HCT116 (cell line): ENCODE results near the gene CEP55. TPM values are rescaled to one million over a fixed set of nuclear protein-coding genes. Genes with fewer than 3 reads are reported as not detected.

Source experiments
- ATAC-seq: fragments of 200-7000 bp; cut with Tn5 transposase; 2 replicates; pipeline ENCODE4 v1.9.1; 2020; ENCODE audit warnings: mild to moderate bottlenecking, moderate library complexity
- BruUV-seq: library from RNA; stranded (reverse); fragments of 400-500 nt; replicated peaks from 2 replicates; lab custom pipeline; 2021; lab: Mats Ljungman, UMichigan
- CTCF ChIA-PET: fragments of 300-600 bp; sonication (Branson Sonifier 250); formaldehyde crosslinking; loops from one replicate; lab custom pipeline; 2021; ENCODE audit warnings: antibody characterized with exemption; lab: Charles Lee
- POLR2A ChIA-PET: fragments of 300-600, 350-600 bp; sonication (Branson Sonifier 250); formaldehyde crosslinking; loops from one replicate; lab custom pipeline; 2021; ENCODE audit warnings: antibody characterized with exemption; lab: Charles Lee
- RAD21 ChIA-PET, 2 experiments: fragments of 300-600 bp; sonication (Branson Sonifier 250); formaldehyde crosslinking; loops; one replicate each; lab custom pipeline; 2023; ENCODE audit warnings: low total read pairs in 2 of 2; ENCODE audit not compliant: uncharacterized antibody in 2 of 2, unreplicated experiment in 2 of 2, low non-redundant PET in 1 of 2; lab: Charles Lee
- DNase-seq: peaks from one replicate; pipeline ENCODE4 v3.0.0-alpha.2; 2010; ENCODE audit warnings: low read depth, low spot score
- H2AFZ ChIP-seq: fragments of 200-600 bp; shearing (Covaris generic), sonication (generic); 2 replicates; pipeline ENCODE4 v1.6.1; 2017; ENCODE audit warnings: low read depth, mixed run types, mixed read lengths, antibody characterized with exemption, low read length; ENCODE audit not compliant: poor library complexity, severe bottlenecking
- H3K27ac ChIP-seq: 2 replicates; pipeline ENCODE4 v1.5.1; 2012; ENCODE audit warnings: low read depth, low read length
- H3K27me3 ChIP-seq: fragments of 200-600 bp; sonication (generic); 2 replicates; pipeline ENCODE4 v1.6.1; 2016; ENCODE audit warnings: mixed run types, low read length, mixed read lengths; ENCODE audit not compliant: insufficient read depth
- H3K36me3 ChIP-seq, 2 experiments: fragments of 200-500 bp in 1 of 2; fragments of 200-600 bp in 1 of 2; sonication (Bioruptor generic) in 1 of 2; sonication (generic) in 1 of 2; 2 replicates each; pipeline versions ENCODE4 v1.5.1 to v1.6.1; 2014 to 2016; ENCODE audit warnings: low read length in 2 of 2, inconsistent platforms in 1 of 2, mixed read lengths in 1 of 2, mixed run types in 1 of 2; ENCODE audit not compliant: insufficient read depth in 2 of 2, control insufficient read depth in 1 of 2
- H3K4me1 ChIP-seq, 2 experiments: fragments of 200-600 bp in 1 of 2; sonication (generic) in 1 of 2; 2 replicates each; pipeline versions ENCODE4 v1.5.1 to v1.6.1; 2012 to 2017; ENCODE audit warnings: low read length in 2 of 2, inconsistent platforms in 1 of 2, mild to moderate bottlenecking in 1 of 2, mixed read lengths in 1 of 2, mixed run types in 1 of 2, moderate library complexity in 1 of 2; ENCODE audit not compliant: insufficient read depth in 2 of 2, control insufficient read depth in 1 of 2
- H3K4me2 ChIP-seq: fragments of 200-600 bp; sonication (generic); 2 replicates; pipeline ENCODE4 v1.6.1; 2017; ENCODE audit warnings: mixed run types, low read length, mixed read lengths
- H3K4me3 ChIP-seq, 2 experiments: fragments of 200-600 bp in 1 of 2; sonication (generic) in 1 of 2; replicated peaks in 1 of 2; 2 replicates each; pipeline ENCODE4 v1.5.1; 2011 to 2016; ENCODE audit warnings: low read length in 2 of 2, control low read depth in 1 of 2, low read depth in 1 of 2, mild to moderate bottlenecking in 1 of 2, mixed read lengths in 1 of 2, mixed run types in 1 of 2
- H3K79me2 ChIP-seq: fragments of 200-600 bp; sonication (generic); 2 replicates; pipeline ENCODE4 v1.6.1; 2017; ENCODE audit warnings: mild to moderate bottlenecking, mixed run types, low read length, moderate library complexity, mixed read lengths; ENCODE audit not compliant: insufficient read depth
- H3K9ac ChIP-seq: fragments of 200-600 bp; sonication (generic); 2 replicates; pipeline ENCODE4 v1.6.1; 2016; ENCODE audit warnings: low read length, mixed read lengths
- H3K9me2 ChIP-seq: fragments of 200-600 bp; sonication (generic), shearing (Covaris generic); 2 replicates; pipeline ENCODE4 v1.6.1; 2017; ENCODE audit warnings: mixed run types, mild to moderate bottlenecking, moderate library complexity; ENCODE audit not compliant: insufficient read depth
- H3K9me3 ChIP-seq, 2 experiments: fragments of 200-500 bp in 1 of 2; fragments of 200-600 bp in 1 of 2; sonication (Bioruptor generic) in 1 of 2; sonication (generic) in 1 of 2; 2 replicates each; pipeline ENCODE4 v1.6.1; 2014 to 2017; ENCODE audit warnings: low read length in 2 of 2, mixed read lengths in 2 of 2, inconsistent platforms in 1 of 2, low read depth in 1 of 2, mild to moderate bottlenecking in 1 of 2, mixed run types in 1 of 2, moderate library complexity in 1 of 2; ENCODE audit not compliant: control insufficient read depth in 1 of 2, insufficient read depth in 1 of 2
- H4K20me1 ChIP-seq: fragments of 200-600 bp; sonication (generic), shearing (Covaris generic); 2 replicates; pipeline ENCODE4 v1.6.1; 2017; ENCODE audit warnings: mixed run types, mild to moderate bottlenecking, moderate library complexity; ENCODE audit not compliant: insufficient read depth
- EGR1 ChIP-seq: IDR thresholded peaks from 2 replicates; pipeline ENCODE4 v1.6.1; 2012; ENCODE audit warnings: low read depth
- ELF1 ChIP-seq: IDR thresholded peaks from 2 replicates; pipeline ENCODE4 v1.6.1; 2012; ENCODE audit warnings: low read depth, borderline replicate concordance
- JUND ChIP-seq: IDR thresholded peaks from 2 replicates; pipeline ENCODE4 v1.6.1; 2012
- POLR2AphosphoS5 ChIP-seq: IDR thresholded peaks from 2 replicates; pipeline ENCODE4 v1.6.1; 2011; ENCODE audit warnings: mild to moderate bottlenecking, low read depth, low read length, moderate library complexity
- YY1 ChIP-seq: IDR thresholded peaks from 2 replicates; pipeline ENCODE4 v1.6.1; 2011; ENCODE audit warnings: low read length, low read depth, moderate library complexity, mild to moderate bottlenecking; ENCODE audit not compliant: insufficient replicate concordance; ENCODE audit errors: extremely low read depth
- ZFX ChIP-seq: fragments of 450-650 bp; IDR thresholded peaks from 2 replicates; pipeline ENCODE4 v1.6.1; 2017
- intact Hi-C: fragments of 100-400 bp; cut with micrococcal nuclease; formaldehyde crosslinking; loops from 2 replicates; pipeline ENCODE4 v1.10.0; 2022
- total RNA-seq: library from RNA; stranded (reverse); gene quantifications from one replicate; pipeline ENCODE4 v1.2.1, GENCODE V29; 2021; ENCODE audit not compliant: unreplicated experiment
- TF ChIP-seq, protein P1 (sequence below): IDR thresholded peaks from 2 replicates; pipeline ENCODE4 v1.6.1; 2012
- TF ChIP-seq, protein P2 (sequence below), 3 experiments: fragments of 200-600 bp in 1 of 3; sonication (generic) in 1 of 3; IDR thresholded peaks in 2 of 3; conservative IDR thresholded peaks in 1 of 3; 2 replicates each; pipeline ENCODE4 v1.5.1; 2012 to 2017; ENCODE audit warnings: low read depth in 2 of 3, low read length in 2 of 3, antibody characterized with exemption in 1 of 3, borderline replicate concordance in 1 of 3, control low read depth in 1 of 3, mild to moderate bottlenecking in 1 of 3, mixed read lengths in 1 of 3, mixed run types in 1 of 3, moderate library complexity in 1 of 3; ENCODE audit not compliant: insufficient read depth in 1 of 3
- TF ChIP-seq, protein P3 (sequence below): IDR thresholded peaks from 2 replicates; pipeline ENCODE4 v1.6.1; 2011; ENCODE audit warnings: mild to moderate bottlenecking, low read length, moderate library complexity; ENCODE audit not compliant: insufficient replicate concordance; ENCODE audit errors: extremely low read depth

The CEP55 gene
- total RNA-seq, 1 experiment from 2014 or later, result 63.7 TPM

DNA sequence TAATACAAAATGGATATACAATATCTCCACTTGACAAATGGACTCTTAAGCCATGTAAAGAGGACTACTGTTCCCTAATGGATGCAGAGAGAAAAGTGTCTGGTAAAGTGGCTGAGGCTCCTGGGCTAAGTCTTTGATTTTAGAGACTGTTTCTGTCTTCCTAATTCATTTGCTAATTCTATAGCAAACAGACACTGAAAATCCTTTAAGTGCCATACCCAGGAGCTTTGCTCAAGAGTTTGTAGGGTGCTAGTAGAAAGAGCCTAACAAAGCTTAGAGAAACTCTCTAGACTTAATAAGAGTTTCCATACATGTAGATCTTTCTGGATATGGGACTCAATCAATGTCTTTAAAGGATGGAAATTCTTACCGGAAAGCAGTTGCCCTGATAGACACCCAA is 16.7 kb downstream of the CEP55 start:
- H3K9me3 ChIP-seq, result no peaks in the 10 kb centered on the region
- no peak overlapping the region for H3K4me3 ChIP-seq
- ChIA-PET CTCF (interaction anchor here (1.5 to 3.2 kb wide), 2 partner anchors 31 to 137 kb away, joined by 3 to 22 read pairs; partner anchors contain the start of gene MYOF), RAD21 (no interaction called here), POLR2A (no interaction called here)
- no peaks in the 10 kb centered on the region for H3K4me1 ChIP-seq
- H2AFZ ChIP-seq, result no peak overlapping the region
- H3K79me2 ChIP-seq, result no peaks in the 10 kb centered on the region
- DNase-seq, result no peak
- H3K27me3 ChIP-seq, result no peaks in the 10 kb centered on the region
- H4K20me1 ChIP-seq, result no peaks in the 10 kb centered on the region
- BruUV-seq, result no TSS peak
- H3K9ac ChIP-seq, result no peak overlapping the region
- no peaks in the 10 kb centered on the region for H3K9me2 ChIP-seq
- ATAC-seq, result no peak
- H3K4me2 ChIP-seq, result no peak overlapping the region
- intact Hi-C loops, result loop anchor here (10.0 kb wide), 1 partner anchor 988 kb away; no protein-coding TSS in a partner anchor
- H3K27ac ChIP-seq, result no peak overlapping the region
- peaks cover 43 to 50% of the 10 kb centered on the region in 2 experiments for H3K36me3 ChIP-seq
- TF ChIP-seq JUND (no peak), YY1 (no peak), ZFX (no peak), POLR2AphosphoS5 (no peak), ELF1 (no peak), EGR1 (no peak)
- TF ChIP-seq, protein P1, sequence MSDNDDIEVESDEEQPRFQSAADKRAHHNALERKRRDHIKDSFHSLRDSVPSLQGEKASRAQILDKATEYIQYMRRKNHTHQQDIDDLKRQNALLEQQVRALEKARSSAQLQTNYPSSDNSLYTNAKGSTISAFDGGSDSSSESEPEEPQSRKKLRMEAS, result no peak
- TF ChIP-seq, protein P2, sequence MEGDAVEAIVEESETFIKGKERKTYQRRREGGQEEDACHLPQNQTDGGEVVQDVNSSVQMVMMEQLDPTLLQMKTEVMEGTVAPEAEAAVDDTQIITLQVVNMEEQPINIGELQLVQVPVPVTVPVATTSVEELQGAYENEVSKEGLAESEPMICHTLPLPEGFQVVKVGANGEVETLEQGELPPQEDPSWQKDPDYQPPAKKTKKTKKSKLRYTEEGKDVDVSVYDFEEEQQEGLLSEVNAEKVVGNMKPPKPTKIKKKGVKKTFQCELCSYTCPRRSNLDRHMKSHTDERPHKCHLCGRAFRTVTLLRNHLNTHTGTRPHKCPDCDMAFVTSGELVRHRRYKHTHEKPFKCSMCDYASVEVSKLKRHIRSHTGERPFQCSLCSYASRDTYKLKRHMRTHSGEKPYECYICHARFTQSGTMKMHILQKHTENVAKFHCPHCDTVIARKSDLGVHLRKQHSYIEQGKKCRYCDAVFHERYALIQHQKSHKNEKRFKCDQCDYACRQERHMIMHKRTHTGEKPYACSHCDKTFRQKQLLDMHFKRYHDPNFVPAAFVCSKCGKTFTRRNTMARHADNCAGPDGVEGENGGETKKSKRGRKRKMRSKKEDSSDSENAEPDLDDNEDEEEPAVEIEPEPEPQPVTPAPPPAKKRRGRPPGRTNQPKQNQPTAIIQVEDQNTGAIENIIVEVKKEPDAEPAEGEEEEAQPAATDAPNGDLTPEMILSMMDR (IDR thresholded peaks at IDR 0.05 in 2 of 3, conservative IDR thresholded peaks at IDR 0.05 in 1 of 3; ENCODE audit: borderline replicate concordance in 1 of 3, insufficient read depth in 1 of 3, low read depth in 2 of 3, low read length in 2 of 3), result no peak
- TF ChIP-seq, protein P3, sequence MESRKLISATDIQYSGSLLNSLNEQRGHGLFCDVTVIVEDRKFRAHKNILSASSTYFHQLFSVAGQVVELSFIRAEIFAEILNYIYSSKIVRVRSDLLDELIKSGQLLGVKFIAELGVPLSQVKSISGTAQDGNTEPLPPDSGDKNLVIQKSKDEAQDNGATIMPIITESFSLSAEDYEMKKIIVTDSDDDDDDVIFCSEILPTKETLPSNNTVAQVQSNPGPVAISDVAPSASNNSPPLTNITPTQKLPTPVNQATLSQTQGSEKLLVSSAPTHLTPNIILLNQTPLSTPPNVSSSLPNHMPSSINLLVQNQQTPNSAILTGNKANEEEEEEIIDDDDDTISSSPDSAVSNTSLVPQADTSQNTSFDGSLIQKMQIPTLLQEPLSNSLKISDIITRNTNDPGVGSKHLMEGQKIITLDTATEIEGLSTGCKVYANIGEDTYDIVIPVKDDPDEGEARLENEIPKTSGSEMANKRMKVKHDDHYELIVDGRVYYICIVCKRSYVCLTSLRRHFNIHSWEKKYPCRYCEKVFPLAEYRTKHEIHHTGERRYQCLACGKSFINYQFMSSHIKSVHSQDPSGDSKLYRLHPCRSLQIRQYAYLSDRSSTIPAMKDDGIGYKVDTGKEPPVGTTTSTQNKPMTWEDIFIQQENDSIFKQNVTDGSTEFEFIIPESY, result no peak
